Measurements from ENCODE around the gene NPAT.

NPAT gene

DNA sequence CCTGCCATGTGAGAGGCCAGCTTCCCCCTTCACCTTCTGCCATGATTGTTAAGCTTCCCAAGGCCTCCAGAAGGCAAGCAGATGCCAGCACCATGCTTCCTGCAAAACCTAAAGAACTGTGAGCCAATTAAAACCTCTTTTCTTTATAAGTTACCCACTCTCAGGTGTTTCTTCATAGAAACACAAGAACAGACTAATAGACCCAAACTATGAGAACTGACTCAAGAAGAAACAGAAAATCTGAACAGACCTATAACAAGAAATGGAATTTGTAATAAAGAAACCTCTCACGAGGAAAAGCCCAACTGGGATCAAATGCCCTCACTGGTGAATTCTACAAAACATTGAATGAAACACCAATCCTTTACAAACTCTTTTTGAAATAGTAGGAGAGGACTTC is 12.0 kb downstream of the NPAT start:
- no peak overlapping the region for H3K4me2 ChIP-seq (ENCODE audit: low read length)
- no peak overlapping the region for H2BK12ac ChIP-seq (ENCODE audit: low read length)
- DNase-seq = no peak

DNA sequence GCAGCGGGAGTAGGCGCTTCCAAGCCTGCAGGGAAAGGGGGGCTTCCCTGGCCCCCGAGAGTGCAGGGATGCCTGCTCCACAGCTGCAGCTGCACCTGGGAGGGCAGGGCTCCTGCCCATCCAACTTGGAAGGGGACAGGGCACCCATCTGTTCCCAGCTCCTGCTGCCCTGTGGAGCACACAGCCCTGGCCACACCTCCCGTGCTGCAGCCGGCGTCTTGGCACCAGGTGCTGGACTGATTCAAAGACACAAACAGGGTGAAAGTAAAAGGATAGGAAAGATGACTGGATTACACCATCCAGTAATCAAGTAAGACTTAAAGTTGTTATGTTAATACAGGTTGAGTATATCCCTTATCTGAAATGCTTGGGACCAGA is 14.8 kb downstream of the NPAT start:
- DNase-seq = no peak
- Histone ChIP-seq H4K8ac (ENCODE audit: low read depth, low read length) (no peak overlapping the region), H3K27ac (ENCODE audit: low read depth, low read length) (no peak overlapping the region), H2AFZ (ENCODE audit: insufficient read depth, low read length, poor library complexity) (no peak overlapping the region), H2BK5ac (ENCODE audit: low read depth, low read length, poor library complexity) (no peak overlapping the region), H2AK5ac (ENCODE audit: low read length) (no peak overlapping the region), H3K18ac (ENCODE audit: low read length) (no peak overlapping the region), H2BK12ac (ENCODE audit: low read length) (no peak overlapping the region), H3K9me3 (ENCODE audit: insufficient read depth, low read depth, low read length) (peaks cover 13% of the 10 kb centered on the region), H3K9ac (ENCODE audit: low read length) (no peak overlapping the region), H3K79me2 (ENCODE audit: control insufficient read depth, insufficient read depth, low read length, poor library complexity) (no peaks in the 10 kb centered on the region), H3K4ac (ENCODE audit: low read depth, low read length) (no peak overlapping the region), H3K4me2 (ENCODE audit: low read length) (no peak overlapping the region), H4K12ac (ENCODE audit: low read depth, low read length) (no peak overlapping the region), H3K4me1 (ENCODE audit: control insufficient read depth in 1 of 2, insufficient read depth in 2 of 2, low read length in 2 of 2) (peaks cover 5 to 9% of the 10 kb centered on the region in 2 experiments), H3K23ac (ENCODE audit: low read length) (no peak overlapping the region), H3K4me3 (ENCODE audit: low read depth, low read length) (no peak overlapping the region), H3K27me3 (ENCODE audit: insufficient read depth, low read length) (no peaks in the 10 kb centered on the region), H4K91ac (ENCODE audit: low read depth, low read length) (no peak overlapping the region), H3K79me1 (ENCODE audit: low read length) (peaks cover 1% of the 10 kb centered on the region), H2BK120ac (ENCODE audit: insufficient read depth, low read length, poor library complexity) (no peak overlapping the region), H3K36me3 (ENCODE audit: control insufficient read depth in 1 of 2, insufficient read depth in 2 of 2, low read length in 2 of 2) (peaks cover 30 to 43% of the 10 kb centered on the region in 2 experiments), H3K14ac (ENCODE audit: low read length) (no peak overlapping the region)
- WGBS (ENCODE audit: extremely low coverage, insufficient coverage, insufficient read length) = no CpG with 5 or more reads among the region's 6 CpGs

More for the DNA sequence above, 12.0 kb downstream of the NPAT start:
- no peak overlapping the region for H3K14ac ChIP-seq (ENCODE audit: low read length)
- no peak overlapping the region for H2BK5ac ChIP-seq (ENCODE audit: low read depth, low read length, poor library complexity)
- no peak overlapping the region for H2AFZ ChIP-seq (ENCODE audit: insufficient read depth, low read length, poor library complexity)
- H3K79me1 ChIP-seq (ENCODE audit: low read length) = no peaks in the 10 kb centered on the region
- H2BK120ac ChIP-seq (ENCODE audit: insufficient read depth, low read length, poor library complexity) = no peak overlapping the region
- no peak overlapping the region for H4K12ac ChIP-seq (ENCODE audit: low read depth, low read length)
- no peaks in the 10 kb centered on the region for H3K79me2 ChIP-seq (ENCODE audit: control insufficient read depth, insufficient read depth, low read length, poor library complexity)
- H3K27ac ChIP-seq (ENCODE audit: low read depth, low read length) = no peak overlapping the region
- H3K9ac ChIP-seq (ENCODE audit: low read length) = no peak overlapping the region
- H3K9me3 ChIP-seq (ENCODE audit: insufficient read depth, low read depth, low read length) = peaks cover 10% of the 10 kb centered on the region
- H4K91ac ChIP-seq (ENCODE audit: low read depth, low read length) = no peak overlapping the region
- no peak overlapping the region for H2AK5ac ChIP-seq (ENCODE audit: low read length)
- peaks cover 30 to 37% of the 10 kb centered on the region in 2 experiments for H3K36me3 ChIP-seq (ENCODE audit: control insufficient read depth in 1 of 2, insufficient read depth in 2 of 2, low read length in 2 of 2)
- no peak overlapping the region for H3K4me3 ChIP-seq (ENCODE audit: low read depth, low read length)
- H3K23ac ChIP-seq (ENCODE audit: low read length) = no peak overlapping the region
- WGBS (ENCODE audit: extremely low coverage, insufficient coverage, insufficient read length) = no CpG with 5 or more reads among the region's 1 CpG
- H4K8ac ChIP-seq (ENCODE audit: low read depth, low read length) = no peak overlapping the region
- peaks cover 0 to 2% of the 10 kb centered on the region in 2 experiments for H3K4me1 ChIP-seq (ENCODE audit: control insufficient read depth in 1 of 2, insufficient read depth in 2 of 2, low read length in 2 of 2)
- H3K18ac ChIP-seq (ENCODE audit: low read length) = no peak overlapping the region
- H3K27me3 ChIP-seq (ENCODE audit: insufficient read depth, low read length) = no peaks in the 10 kb centered on the region
- H3K4ac ChIP-seq (ENCODE audit: low read depth, low read length) = no peak overlapping the region

DNA sequence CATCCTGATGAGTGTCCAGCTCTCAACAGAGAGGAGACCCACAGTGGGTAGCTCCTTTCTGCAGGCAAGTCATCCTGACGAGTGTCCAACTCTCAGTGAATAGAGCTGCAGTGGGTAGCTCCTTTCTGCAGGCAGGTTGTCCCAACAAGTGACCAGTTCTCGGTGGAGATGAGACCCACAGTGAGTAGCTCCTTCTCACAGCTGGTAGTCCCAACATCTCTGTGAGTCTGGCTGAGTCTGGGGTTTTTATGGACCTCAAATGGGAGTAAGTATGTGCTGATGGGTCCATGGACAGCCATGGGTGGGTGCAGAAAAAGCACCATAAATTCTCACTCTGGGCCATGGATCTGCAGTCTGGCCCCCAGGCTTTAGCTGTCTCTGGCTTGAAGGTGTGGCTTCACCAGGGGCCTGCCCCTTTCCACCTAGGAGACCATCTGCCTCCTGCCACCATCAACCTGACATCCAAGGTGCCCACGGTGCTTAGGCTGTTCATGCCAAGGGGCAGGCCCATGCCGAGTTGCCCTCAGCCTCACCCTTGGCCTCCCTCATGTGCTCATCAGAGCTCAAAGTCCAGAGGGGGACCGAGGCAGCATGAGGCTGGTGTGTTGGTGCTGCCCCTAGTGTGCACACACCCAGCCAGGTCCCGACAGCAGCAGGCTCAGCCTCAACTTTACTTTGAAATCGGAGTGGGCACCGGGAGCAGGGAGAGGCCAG is 15.3 kb downstream of the NPAT start:
- H2BK12ac ChIP-seq (ENCODE audit: low read length) = no peak overlapping the region
- H3K27me3 ChIP-seq (ENCODE audit: insufficient read depth, low read length) = no peaks in the 10 kb centered on the region
- no peak overlapping the region for H2BK5ac ChIP-seq (ENCODE audit: low read depth, low read length, poor library complexity)
- no peak for DNase-seq
- H4K91ac ChIP-seq (ENCODE audit: low read depth, low read length) = no peak overlapping the region
- no peak overlapping the region for H2AK5ac ChIP-seq (ENCODE audit: low read length)
- no peak overlapping the region for H3K14ac ChIP-seq (ENCODE audit: low read length)
- no peak overlapping the region for H3K23ac ChIP-seq (ENCODE audit: low read length)
- H3K4ac ChIP-seq (ENCODE audit: low read depth, low read length) = no peak overlapping the region
- no peak overlapping the region for H4K8ac ChIP-seq (ENCODE audit: low read depth, low read length)
- peaks cover 1% of the 10 kb centered on the region for H3K79me1 ChIP-seq (ENCODE audit: low read length)
- H2AFZ ChIP-seq (ENCODE audit: insufficient read depth, low read length, poor library complexity) = no peak overlapping the region
- no peak overlapping the region for H3K27ac ChIP-seq (ENCODE audit: low read depth, low read length)
- peaks cover 30 to 43% of the 10 kb centered on the region in 2 experiments for H3K36me3 ChIP-seq (ENCODE audit: control insufficient read depth in 1 of 2, insufficient read depth in 2 of 2, low read length in 2 of 2)
- no peak overlapping the region for H4K12ac ChIP-seq (ENCODE audit: low read depth, low read length)
- H3K4me2 ChIP-seq (ENCODE audit: low read length) = no peak overlapping the region
- no peak overlapping the region for H3K4me3 ChIP-seq (ENCODE audit: low read depth, low read length)
- H3K18ac ChIP-seq (ENCODE audit: low read length) = no peak overlapping the region
- peaks cover 13% of the 10 kb centered on the region for H3K9me3 ChIP-seq (ENCODE audit: insufficient read depth, low read depth, low read length)
- WGBS (ENCODE audit: extremely low coverage, insufficient coverage, insufficient read length) = no CpG with 5 or more reads among the region's 8 CpGs
- H3K4me1 ChIP-seq (ENCODE audit: control insufficient read depth in 1 of 2, insufficient read depth in 2 of 2, low read length in 2 of 2) = peaks cover 5 to 9% of the 10 kb centered on the region in 2 experiments
- no peak overlapping the region for H2BK120ac ChIP-seq (ENCODE audit: insufficient read depth, low read length, poor library complexity)
- H3K9ac ChIP-seq (ENCODE audit: low read length) = no peak overlapping the region
- no peaks in the 10 kb centered on the region for H3K79me2 ChIP-seq (ENCODE audit: control insufficient read depth, insufficient read depth, low read length, poor library complexity)

DNA sequence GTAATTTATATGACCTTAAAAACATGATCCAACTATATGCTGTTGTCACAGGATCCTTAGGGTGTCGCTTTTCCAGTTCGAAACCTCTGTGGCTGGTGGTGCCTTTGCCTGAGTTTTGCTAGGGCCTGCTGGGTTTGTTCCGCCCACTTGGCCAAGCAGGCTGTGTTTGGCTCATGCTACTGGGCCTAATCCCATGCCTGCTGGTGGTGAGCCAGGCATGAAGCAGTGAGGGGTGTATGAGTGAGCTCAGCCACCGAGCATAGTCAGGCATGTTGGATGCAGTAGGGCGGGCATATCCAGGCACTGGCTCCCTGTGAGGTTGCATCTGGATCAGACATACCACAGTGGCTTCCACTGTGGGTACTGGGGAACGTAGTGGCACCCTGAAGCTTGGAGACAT is 16.3 kb downstream of the NPAT start:
- Histone ChIP-seq H3K36me3 (ENCODE audit: control insufficient read depth in 1 of 2, insufficient read depth in 2 of 2, low read length in 2 of 2) (peaks cover 28 to 43% of the 10 kb centered on the region in 2 experiments), H3K9ac (ENCODE audit: low read length) (no peak overlapping the region), H4K8ac (ENCODE audit: low read depth, low read length) (no peak overlapping the region), H2BK120ac (ENCODE audit: insufficient read depth, low read length, poor library complexity) (no peak overlapping the region), H3K4me2 (ENCODE audit: low read length) (no peak overlapping the region), H3K27ac (ENCODE audit: low read depth, low read length) (no peak overlapping the region), H2BK5ac (ENCODE audit: low read depth, low read length, poor library complexity) (no peak overlapping the region), H3K9me3 (ENCODE audit: insufficient read depth, low read depth, low read length) (peaks cover 13% of the 10 kb centered on the region), H4K91ac (ENCODE audit: low read depth, low read length) (no peak overlapping the region), H3K23ac (ENCODE audit: low read length) (no peak overlapping the region), H3K18ac (ENCODE audit: low read length) (no peak overlapping the region), H4K12ac (ENCODE audit: low read depth, low read length) (no peak overlapping the region), H3K4me1 (ENCODE audit: control insufficient read depth in 1 of 2, insufficient read depth in 2 of 2, low read length in 2 of 2) (peaks cover 5 to 9% of the 10 kb centered on the region in 2 experiments), H3K27me3 (ENCODE audit: insufficient read depth, low read length) (no peaks in the 10 kb centered on the region), H3K79me1 (ENCODE audit: low read length) (peaks cover 1% of the 10 kb centered on the region), H3K4me3 (ENCODE audit: low read depth, low read length) (no peak overlapping the region), H2BK12ac (ENCODE audit: low read length) (no peak overlapping the region), H2AK5ac (ENCODE audit: low read length) (no peak overlapping the region), H2AFZ (ENCODE audit: insufficient read depth, low read length, poor library complexity) (no peak overlapping the region), H3K14ac (ENCODE audit: low read length) (no peak overlapping the region), H3K4ac (ENCODE audit: low read depth, low read length) (no peak overlapping the region), H3K79me2 (ENCODE audit: control insufficient read depth, insufficient read depth, low read length, poor library complexity) (no peaks in the 10 kb centered on the region)
- DNase-seq = no peak
- WGBS (ENCODE audit: extremely low coverage, insufficient coverage, insufficient read length) = no CpG with 5 or more reads among the region's 6 CpGs

Data from trophoblast cell (in vitro differentiated cells and primary cell).